ENCODE results near the gene SPATS1. TPM values are rescaled to one million over a fixed set of nuclear protein-coding genes. Genes with fewer than 3 reads are reported as not detected.

SPATS1 gene
- total RNA-seq, 1 experiment from 2014 or later, result not detected

DNA sequence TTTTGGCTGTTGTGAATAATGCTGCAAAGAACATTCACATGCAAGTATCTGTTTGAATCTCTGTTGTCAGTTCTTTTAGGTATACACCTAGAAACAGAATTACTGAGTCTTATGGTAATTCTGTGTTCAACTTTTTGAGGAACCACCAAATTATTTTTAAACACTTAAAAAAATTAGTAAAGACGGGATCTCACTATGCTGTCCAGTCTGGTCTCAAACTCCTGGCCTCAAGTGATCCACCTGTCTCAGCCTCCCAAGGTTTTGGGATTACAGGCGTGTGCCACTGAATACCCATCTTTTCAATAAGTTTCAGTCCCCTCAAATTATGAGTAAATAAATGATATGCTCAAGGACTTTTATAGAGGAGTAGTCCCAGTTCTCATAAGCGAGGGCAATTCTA lies 17.5 kb downstream of the SPATS1 start:
- intact Hi-C loops (cut with micrococcal nuclease; ENCODE audit: unreplicated experiment) (no loop called here), in situ Hi-C loops (cut with HindIII; ENCODE audit: low pct_unique_long_range_greater_than_20kb, low sequenced_read_pairs) (no loop called here)
- DNase-seq (ENCODE audit: low read depth, low spot score), result no peak
- TF ChIP-seq, protein P1, sequence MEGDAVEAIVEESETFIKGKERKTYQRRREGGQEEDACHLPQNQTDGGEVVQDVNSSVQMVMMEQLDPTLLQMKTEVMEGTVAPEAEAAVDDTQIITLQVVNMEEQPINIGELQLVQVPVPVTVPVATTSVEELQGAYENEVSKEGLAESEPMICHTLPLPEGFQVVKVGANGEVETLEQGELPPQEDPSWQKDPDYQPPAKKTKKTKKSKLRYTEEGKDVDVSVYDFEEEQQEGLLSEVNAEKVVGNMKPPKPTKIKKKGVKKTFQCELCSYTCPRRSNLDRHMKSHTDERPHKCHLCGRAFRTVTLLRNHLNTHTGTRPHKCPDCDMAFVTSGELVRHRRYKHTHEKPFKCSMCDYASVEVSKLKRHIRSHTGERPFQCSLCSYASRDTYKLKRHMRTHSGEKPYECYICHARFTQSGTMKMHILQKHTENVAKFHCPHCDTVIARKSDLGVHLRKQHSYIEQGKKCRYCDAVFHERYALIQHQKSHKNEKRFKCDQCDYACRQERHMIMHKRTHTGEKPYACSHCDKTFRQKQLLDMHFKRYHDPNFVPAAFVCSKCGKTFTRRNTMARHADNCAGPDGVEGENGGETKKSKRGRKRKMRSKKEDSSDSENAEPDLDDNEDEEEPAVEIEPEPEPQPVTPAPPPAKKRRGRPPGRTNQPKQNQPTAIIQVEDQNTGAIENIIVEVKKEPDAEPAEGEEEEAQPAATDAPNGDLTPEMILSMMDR (IDR thresholded peaks at IDR 0.05), result no peak
- TF ChIP-seq POLR2AphosphoS5 (IDR thresholded peaks at IDR 0.05; ENCODE audit: low read depth, low read length), result no peak
- TF ChIP-seq, protein P2, sequence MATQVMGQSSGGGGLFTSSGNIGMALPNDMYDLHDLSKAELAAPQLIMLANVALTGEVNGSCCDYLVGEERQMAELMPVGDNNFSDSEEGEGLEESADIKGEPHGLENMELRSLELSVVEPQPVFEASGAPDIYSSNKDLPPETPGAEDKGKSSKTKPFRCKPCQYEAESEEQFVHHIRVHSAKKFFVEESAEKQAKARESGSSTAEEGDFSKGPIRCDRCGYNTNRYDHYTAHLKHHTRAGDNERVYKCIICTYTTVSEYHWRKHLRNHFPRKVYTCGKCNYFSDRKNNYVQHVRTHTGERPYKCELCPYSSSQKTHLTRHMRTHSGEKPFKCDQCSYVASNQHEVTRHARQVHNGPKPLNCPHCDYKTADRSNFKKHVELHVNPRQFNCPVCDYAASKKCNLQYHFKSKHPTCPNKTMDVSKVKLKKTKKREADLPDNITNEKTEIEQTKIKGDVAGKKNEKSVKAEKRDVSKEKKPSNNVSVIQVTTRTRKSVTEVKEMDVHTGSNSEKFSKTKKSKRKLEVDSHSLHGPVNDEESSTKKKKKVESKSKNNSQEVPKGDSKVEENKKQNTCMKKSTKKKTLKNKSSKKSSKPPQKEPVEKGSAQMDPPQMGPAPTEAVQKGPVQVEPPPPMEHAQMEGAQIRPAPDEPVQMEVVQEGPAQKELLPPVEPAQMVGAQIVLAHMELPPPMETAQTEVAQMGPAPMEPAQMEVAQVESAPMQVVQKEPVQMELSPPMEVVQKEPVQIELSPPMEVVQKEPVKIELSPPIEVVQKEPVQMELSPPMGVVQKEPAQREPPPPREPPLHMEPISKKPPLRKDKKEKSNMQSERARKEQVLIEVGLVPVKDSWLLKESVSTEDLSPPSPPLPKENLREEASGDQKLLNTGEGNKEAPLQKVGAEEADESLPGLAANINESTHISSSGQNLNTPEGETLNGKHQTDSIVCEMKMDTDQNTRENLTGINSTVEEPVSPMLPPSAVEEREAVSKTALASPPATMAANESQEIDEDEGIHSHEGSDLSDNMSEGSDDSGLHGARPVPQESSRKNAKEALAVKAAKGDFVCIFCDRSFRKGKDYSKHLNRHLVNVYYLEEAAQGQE (IDR thresholded peaks at IDR 0.05; ENCODE audit: insufficient read depth in 1 of 2, low read depth in 2 of 2, low read length in 1 of 2), result no peak
- TF ChIP-seq TCF7L2 (IDR thresholded peaks at IDR 0.05; ENCODE audit: low read depth, low read length), result no peak
- TF ChIP-seq SIN3A (IDR thresholded peaks at IDR 0.05; ENCODE audit: borderline replicate concordance, insufficient read depth, low read depth, low read length), result no peak
- no TSS peak for BruUV-seq (replicated peaks)
- CTCF ChIA-PET, result no interaction called here
- no peak for ATAC-seq
- Histone ChIP-seq H3K9me3 (ENCODE audit: control insufficient read depth, insufficient read depth, low read depth, low read length) (no peaks in the 10 kb centered on the region), H3K27me3 (ENCODE audit: control insufficient read depth, insufficient read depth, low read length) (peaks cover 3% of the 10 kb centered on the region; the same call in 1 of the 2 replicates), H3K4me3 (ENCODE audit: low read depth in 2 of 2, low read length in 2 of 2) (no peak overlapping the region), H3K27ac (ENCODE audit: low read length) (no peak overlapping the region), H3K4me1 (ENCODE audit: control insufficient read depth, insufficient read depth, low read length) (no peaks in the 10 kb centered on the region), H3K36me3 (ENCODE audit: control insufficient read depth, insufficient read depth, low read length) (no peaks in the 10 kb centered on the region)
- POLR2A ChIA-PET, result no interaction called here

DNA sequence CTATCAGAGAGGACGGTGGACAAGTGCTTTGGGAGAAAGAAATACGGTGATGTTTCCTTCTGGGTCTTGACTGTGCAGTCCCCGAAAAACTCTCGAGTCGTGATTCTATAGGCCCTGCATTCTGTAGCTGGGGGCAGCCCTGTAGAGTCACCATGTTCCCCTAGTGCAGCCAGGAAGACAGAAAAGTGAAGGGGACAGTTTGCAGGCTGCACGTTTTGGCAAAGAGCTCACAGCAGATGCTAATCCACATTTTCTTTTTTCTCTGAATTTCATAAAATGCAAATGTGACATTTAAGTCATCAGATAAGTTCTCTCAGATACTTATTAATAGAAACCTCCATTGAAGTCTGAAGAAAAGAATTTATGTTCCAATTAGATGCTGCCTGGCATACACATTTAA lies 19.5 kb downstream of the SPATS1 start:
- POLR2A ChIA-PET, result no interaction called here
- Histone ChIP-seq H3K9me3 (ENCODE audit: control insufficient read depth, insufficient read depth, low read depth, low read length) (no peaks in the 10 kb centered on the region), H3K4me1 (ENCODE audit: control insufficient read depth, insufficient read depth, low read length) (no peaks in the 10 kb centered on the region), H3K36me3 (ENCODE audit: control insufficient read depth, insufficient read depth, low read length) (no peaks in the 10 kb centered on the region), H3K4me3 (ENCODE audit: low read depth in 2 of 2, low read length in 2 of 2) (no peak overlapping the region), H3K27ac (ENCODE audit: low read length) (no peak overlapping the region), H3K27me3 (ENCODE audit: control insufficient read depth, insufficient read depth, low read length) (peaks cover 4% of the 10 kb centered on the region; the same call in 1 of the 2 replicates)
- in situ Hi-C loops (cut with HindIII; ENCODE audit: low pct_unique_long_range_greater_than_20kb, low sequenced_read_pairs), result no loop called here
- ATAC-seq, result no peak
- CTCF ChIA-PET, result no interaction called here
- TF ChIP-seq POLR2AphosphoS5 (IDR thresholded peaks at IDR 0.05; ENCODE audit: low read depth, low read length), result no peak
- TF ChIP-seq SIN3A (IDR thresholded peaks at IDR 0.05; ENCODE audit: borderline replicate concordance, insufficient read depth, low read depth, low read length), result no peak
- TF ChIP-seq, protein P2 (IDR thresholded peaks at IDR 0.05; ENCODE audit: insufficient read depth in 1 of 2, low read depth in 2 of 2, low read length in 1 of 2), result no peak
- TF ChIP-seq, protein P1 (IDR thresholded peaks at IDR 0.05), result no peak
- TF ChIP-seq TCF7L2 (IDR thresholded peaks at IDR 0.05; ENCODE audit: low read depth, low read length), result no peak
- no TSS peak for BruUV-seq (replicated peaks)
- intact Hi-C loops (cut with micrococcal nuclease; ENCODE audit: unreplicated experiment), result no loop called here
- DNase-seq (ENCODE audit: low read depth, low spot score), result no peak

Data from Panc1 (cell line).